HG02970 (cell line): Measurements from ENCODE around the gene ANO6.

ENCODE experiments used
- ATAC-seq: cut with Tn5 transposase; IDR thresholded peaks from one replicate; pipeline ENCODE4 v1.9.1; 2021; ENCODE audit warnings: mild to moderate bottlenecking, moderate library complexity, moderate number of reproducible peaks; ENCODE audit not compliant: unreplicated experiment, low FRiP score

The ANO6 gene

GRCh38 chr12:45208604-45209487, 7.0 kb upstream of the ANO6 start:
- ATAC-seq, result no peak

- no peak for ATAC-seq
Observed at GRCh38 chr12:45209784-45210183, 6.1 kb upstream of the ANO6 start.

GRCh38 chr12:45212064-45212463, 3.8 kb upstream of the ANO6 start:
- ATAC-seq, result no peak

- no peak for ATAC-seq
Observed at GRCh38 chr12:45213107-45213506, 2.8 kb upstream of the ANO6 start.

GRCh38 chr12:45214071-45214470, 1.8 kb upstream of the ANO6 start:
- ATAC-seq, result no peak

- ATAC-seq, result no peak
Observed at GRCh38 chr12:45214749-45215418, 1.0 kb upstream of the ANO6 start.

- ATAC-seq, result peak; percentile 49
Observed at GRCh38 chr12:45216230-45216982, 511 bp downstream of the ANO6 start.

GRCh38 chr12:45216983-45217485, 1.1 kb downstream of the ANO6 start:
- ATAC-seq, result no peak

- ATAC-seq, result no peak
Observed at GRCh38 chr12:45217846-45218245, 2.0 kb downstream of the ANO6 start.

GRCh38 chr12:45219621-45220020, 3.7 kb downstream of the ANO6 start:
- no peak for ATAC-seq

GRCh38 chr12:45220363-45220931, 4.6 kb downstream of the ANO6 start:
- no peak for ATAC-seq

- ATAC-seq, result no peak
Observed at GRCh38 chr12:45220969-45221368, 5.1 kb downstream of the ANO6 start.

GRCh38 chr12:45223868-45224267, 8.0 kb downstream of the ANO6 start:
- no peak for ATAC-seq

GRCh38 chr12:45224311-45224710, 8.4 kb downstream of the ANO6 start:
- no peak for ATAC-seq

- ATAC-seq, result no peak
Observed at GRCh38 chr12:45226021-45226420, 10.1 kb downstream of the ANO6 start.

GRCh38 chr12:45227316-45228067, 11.6 kb downstream of the ANO6 start:
- no peak for ATAC-seq

GRCh38 chr12:45231515-45232145, 15.7 kb downstream of the ANO6 start:
- no peak for ATAC-seq

GRCh38 chr12:45232146-45232755, 16.4 kb downstream of the ANO6 start:
- no peak for ATAC-seq

- no peak for ATAC-seq
Observed at GRCh38 chr12:45232756-45233372, 17.0 kb downstream of the ANO6 start.
